H9 (cell line): ENCODE measurements around the gene KCNMA1. TPM values are rescaled to one million over a fixed set of nuclear protein-coding genes. Genes with fewer than 3 reads are reported as not detected.
A peak's percentile ranks its signal among the peaks of the same experiment; 100 is the strongest.

Source experiments
- DNase-seq: peaks from one replicate; pipeline ENCODE4 v3.0.0-alpha.2; 2017
- H2AFZ ChIP-seq: one replicate; pipeline ENCODE4 v1.6.1; 2013; ENCODE audit warnings: mild to moderate bottlenecking, low read length, control low read depth, moderate library complexity
- H2AK5ac ChIP-seq: 2 replicates; pipeline ENCODE4 v1.6.1; 2013; ENCODE audit warnings: low read length, control low read depth, mixed read lengths; ENCODE audit not compliant: insufficient read length
- H2BK120ac ChIP-seq: one replicate; pipeline ENCODE4 v1.6.1; 2013; ENCODE audit warnings: low read depth, mild to moderate bottlenecking, low read length, control low read depth, inconsistent platforms; ENCODE audit not compliant: poor library complexity, severe bottlenecking
- H2BK12ac ChIP-seq: 2 replicates; pipeline ENCODE4 v1.6.1; 2013; ENCODE audit warnings: low read length, control low read depth, mixed read lengths, low read depth; ENCODE audit not compliant: insufficient read length
- H2BK15ac ChIP-seq: 2 replicates; pipeline ENCODE4 v1.6.1; 2013; ENCODE audit warnings: low read depth, low read length, control low read depth
- H2BK20ac ChIP-seq: one replicate; pipeline ENCODE4 v1.6.1; 2013; ENCODE audit warnings: low read depth, mild to moderate bottlenecking, low read length, control low read depth, inconsistent platforms; ENCODE audit not compliant: poor library complexity, severe bottlenecking
- H2BK5ac ChIP-seq: 2 replicates; pipeline ENCODE4 v1.6.1; 2013; ENCODE audit warnings: low read length, control low read depth, mixed read lengths; ENCODE audit not compliant: insufficient read length
- H3K14ac ChIP-seq: 2 replicates; pipeline ENCODE4 v1.6.1; 2013; ENCODE audit warnings: low read length, control low read depth; ENCODE audit not compliant: insufficient read depth
- H3K18ac ChIP-seq: 2 replicates; pipeline ENCODE4 v1.6.1; 2013; ENCODE audit warnings: low read depth, mild to moderate bottlenecking, mixed read lengths, low read length, control low read depth; ENCODE audit not compliant: insufficient read length
- H3K23ac ChIP-seq: 2 replicates; pipeline ENCODE4 v1.6.1; 2013; ENCODE audit warnings: low read length, control low read depth, mixed read lengths, low read depth; ENCODE audit not compliant: insufficient read length
- H3K23me2 ChIP-seq: 2 replicates; pipeline ENCODE4 v1.6.1; 2013; ENCODE audit warnings: low read depth, mild to moderate bottlenecking, mixed read lengths, low read length, control low read depth; ENCODE audit not compliant: insufficient read length, poor library complexity, severe bottlenecking
- H3K27ac ChIP-seq: 2 replicates; pipeline ENCODE4 v1.5.1; 2013; ENCODE audit warnings: low read length, control low read depth, mixed read lengths, low read depth; ENCODE audit not compliant: insufficient read length
- H3K27me3 ChIP-seq: 2 replicates; pipeline ENCODE4 v1.6.1; 2013; ENCODE audit warnings: low read length, control low read depth, inconsistent platforms; ENCODE audit not compliant: insufficient read depth
- H3K4ac ChIP-seq: 2 replicates; pipeline ENCODE4 v1.6.1; 2013; ENCODE audit warnings: low read depth, mild to moderate bottlenecking, control low read depth, inconsistent platforms, low read length, moderate library complexity
- H3K4me1 ChIP-seq: 2 replicates; pipeline ENCODE4 v1.6.1; 2013; ENCODE audit warnings: low read length, control low read depth, inconsistent platforms; ENCODE audit not compliant: insufficient read depth
- H3K4me2 ChIP-seq: 2 replicates; pipeline ENCODE4 v1.6.1; 2013; ENCODE audit warnings: low read length, control low read depth, mixed read lengths; ENCODE audit not compliant: insufficient read length, insufficient read depth
- H3K56ac ChIP-seq: 2 replicates; pipeline ENCODE4 v1.6.1; 2013; ENCODE audit warnings: low read depth, mild to moderate bottlenecking, mixed read lengths, low read length, control low read depth; ENCODE audit not compliant: insufficient read length
- H3K79me1 ChIP-seq: 2 replicates; pipeline ENCODE4 v1.6.1; 2013; ENCODE audit warnings: low read depth, mild to moderate bottlenecking, moderate library complexity, low read length, control low read depth, inconsistent platforms; ENCODE audit not compliant: insufficient read depth, poor library complexity, severe bottlenecking
- H3K79me2 ChIP-seq: 2 replicates; pipeline ENCODE4 v1.6.1; 2013; ENCODE audit warnings: low read length, control low read depth, inconsistent platforms; ENCODE audit not compliant: insufficient read depth
- H3K9ac ChIP-seq: 2 replicates; pipeline ENCODE4 v1.6.1; 2013; ENCODE audit warnings: low read length, control low read depth, mixed read lengths; ENCODE audit not compliant: insufficient read length; ENCODE audit errors: extremely low read depth
- H3K9me3 ChIP-seq: one replicate; pipeline ENCODE4 v1.6.1; 2013; ENCODE audit warnings: low read depth, low read length, inconsistent platforms; ENCODE audit not compliant: control insufficient read depth
- H3T11ph ChIP-seq: one replicate; pipeline ENCODE4 v1.6.1; 2013; ENCODE audit warnings: mild to moderate bottlenecking, low read length, control low read depth, inconsistent platforms
- H4K20me1 ChIP-seq: one replicate; pipeline ENCODE4 v1.6.1; 2013; ENCODE audit not compliant: control insufficient read depth, insufficient read length, insufficient read depth
- H4K5ac ChIP-seq: 2 replicates; pipeline ENCODE4 v1.6.1; 2013; ENCODE audit warnings: low read depth, mild to moderate bottlenecking, mixed read lengths, low read length, control low read depth; ENCODE audit not compliant: insufficient read length
- H4K8ac ChIP-seq: replicated peaks from 2 replicates; pipeline ENCODE4 v1.6.1; 2013; ENCODE audit warnings: low read length, control low read depth, mixed read lengths, low read depth; ENCODE audit not compliant: insufficient read length
- H4K91ac ChIP-seq: 2 replicates; pipeline ENCODE4 v1.6.1; 2013; ENCODE audit warnings: low read depth, mild to moderate bottlenecking, moderate library complexity, mixed read lengths, low read length, control low read depth; ENCODE audit not compliant: insufficient read length
- H3K27ac Mint-ChIP-seq, 3 experiments: 2 replicates in 2 of 3; 3 replicates in 1 of 3; pipeline ENCODE4 v1.8.0; 2020 to 2021; ENCODE audit warnings: mixed read lengths in 3 of 3, mild to moderate bottlenecking in 1 of 3, moderate library complexity in 1 of 3
- H3K27me3 Mint-ChIP-seq: 2 replicates; pipeline ENCODE4 v1.8.0; 2021; ENCODE audit warnings: low read depth, mild to moderate bottlenecking, moderate library complexity, mixed read lengths
- H3K36me3 Mint-ChIP-seq, 3 experiments: 2 replicates in 2 of 3; 3 replicates in 1 of 3; pipeline ENCODE4 v1.8.0; 2020 to 2021; ENCODE audit warnings: low read depth in 3 of 3, mixed read lengths in 3 of 3; ENCODE audit not compliant: insufficient read depth in 1 of 3
- H3K4me1 Mint-ChIP-seq, 2 experiments: 2 replicates each; pipeline ENCODE4 v1.8.0; 2020; ENCODE audit warnings: mixed read lengths in 2 of 2
- H3K4me3 Mint-ChIP-seq, 2 experiments: 2 replicates in 1 of 2; 3 replicates in 1 of 2; pipeline ENCODE4 v1.8.0; 2020 to 2021; ENCODE audit warnings: mild to moderate bottlenecking in 2 of 2, mixed read lengths in 2 of 2, moderate library complexity in 1 of 2
- H3K9me3 Mint-ChIP-seq, 2 experiments: 2 replicates in 1 of 2; 3 replicates in 1 of 2; pipeline ENCODE4 v1.8.0; 2020; ENCODE audit warnings: mild to moderate bottlenecking in 2 of 2, mixed read lengths in 2 of 2, moderate library complexity in 1 of 2
- WGBS: extraction: QIAGEN DNeasy Blood & Tissue Kit; methylation state at CpG from one replicate; pipeline ENCODE4 v1.1.7; 2013; ENCODE audit warnings: missing lambda C conversion rate, low lambda C conversion rate, mixed read lengths; ENCODE audit not compliant: insufficient read length; ENCODE audit errors: extremely low coverage; 5-methylcytosine and 5-hydroxymethylcytosine counted together
- total RNA-seq: library from RNA; stranded (reverse); gene quantifications from 2 replicates; pipeline ENCODE4 v1.2.1, GENCODE V29; 2021
- TF ChIP-seq, protein P1 (sequence below): fragments of 200-600 bp; sonication (generic); conservative IDR thresholded peaks from 3 replicates; pipeline ENCODE4 v1.8.0; 2021; ENCODE audit warnings: antibody characterized with exemption, mild to moderate bottlenecking

Gene KCNMA1
- total RNA-seq, 1 experiment from 2014 or later, result 2.0 TPM

DNA sequence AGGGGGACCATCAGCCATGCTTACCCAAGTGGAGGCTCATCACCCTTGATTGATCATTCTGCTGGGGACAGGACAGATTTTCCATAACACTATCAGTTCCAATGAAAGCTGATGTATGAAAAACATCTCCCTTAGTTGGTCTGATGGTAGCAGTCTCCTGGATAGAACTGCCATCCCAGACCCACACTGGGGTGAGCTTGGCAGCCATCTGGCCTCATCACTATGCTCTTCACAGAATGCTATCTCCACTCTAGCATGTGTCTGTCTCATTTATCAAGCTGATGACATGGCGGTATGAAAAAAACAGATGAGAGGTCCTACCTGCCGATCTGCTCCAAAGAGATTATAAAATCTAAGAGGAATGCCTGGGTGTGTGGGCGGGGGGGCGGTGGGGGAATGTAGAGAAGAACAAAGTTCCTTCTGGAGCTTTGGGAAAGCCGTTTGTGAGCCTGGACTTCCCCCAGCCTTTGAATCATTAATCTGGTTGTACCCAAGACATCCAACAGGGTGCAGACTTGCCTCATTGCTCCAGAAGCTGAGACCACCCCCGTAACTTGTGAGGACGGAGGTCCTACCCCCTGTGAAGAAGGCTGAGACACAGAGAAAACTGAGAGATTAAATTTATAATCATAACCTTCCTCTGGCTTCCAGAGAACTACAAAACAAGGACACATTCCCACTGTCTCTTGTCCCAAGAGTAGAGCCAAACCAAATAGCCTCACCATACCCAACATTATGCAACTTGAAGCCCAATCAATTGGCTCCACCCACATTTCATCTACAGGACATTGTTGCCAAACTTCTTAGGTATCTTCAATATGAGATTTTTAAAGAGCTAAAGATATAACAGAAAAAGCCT, 340.8 kb downstream of the KCNMA1 start:
- Mint-ChIP-seq H3K36me3 (no peaks in the 10 kb centered on the region), H3K4me1 (peaks cover 8 to 18% of the 10 kb centered on the region in 2 experiments), H3K9me3 (no peaks in the 10 kb centered on the region), H3K27me3 (peaks cover 2% of the 10 kb centered on the region; the same call in 1 of the 2 replicates), H3K27ac (no peak overlapping the region; a peak in 1 of 7 replicates), H3K4me3 (no peak overlapping the region)
- Histone ChIP-seq H3K79me2 (no peaks in the 10 kb centered on the region), H3K23me2 (no peaks in the 10 kb centered on the region), H3K23ac (no peak overlapping the region), H2BK15ac (no peak overlapping the region), H2AK5ac (no peak overlapping the region), H3T11ph (no peak overlapping the region), H3K27ac (no peak overlapping the region), H2BK12ac (no peak overlapping the region), H3K56ac (no peak overlapping the region), H3K4me2 (no peak overlapping the region), H4K8ac (no peak overlapping the region), H4K91ac (no peak overlapping the region), H3K79me1 (no peaks in the 10 kb centered on the region), H4K20me1 (no peaks in the 10 kb centered on the region), H2BK120ac (no peak overlapping the region), H3K14ac (no peak overlapping the region), H3K9me3 (no peaks in the 10 kb centered on the region), H2AFZ (no peak overlapping the region), H4K5ac (no peak overlapping the region), H3K4me1 (no peaks in the 10 kb centered on the region; the same call in 1 of the 2 replicates), H2BK5ac (no peak overlapping the region), H3K9ac (no peak overlapping the region), H3K18ac (no peak overlapping the region), H3K27me3 (no peaks in the 10 kb centered on the region), H2BK20ac (no peak overlapping the region), H3K4ac (no peak overlapping the region)
- WGBS, result no CpG with 5 or more reads among the region's 7 CpGs
- no peak for DNase-seq
- TF ChIP-seq, protein P1, sequence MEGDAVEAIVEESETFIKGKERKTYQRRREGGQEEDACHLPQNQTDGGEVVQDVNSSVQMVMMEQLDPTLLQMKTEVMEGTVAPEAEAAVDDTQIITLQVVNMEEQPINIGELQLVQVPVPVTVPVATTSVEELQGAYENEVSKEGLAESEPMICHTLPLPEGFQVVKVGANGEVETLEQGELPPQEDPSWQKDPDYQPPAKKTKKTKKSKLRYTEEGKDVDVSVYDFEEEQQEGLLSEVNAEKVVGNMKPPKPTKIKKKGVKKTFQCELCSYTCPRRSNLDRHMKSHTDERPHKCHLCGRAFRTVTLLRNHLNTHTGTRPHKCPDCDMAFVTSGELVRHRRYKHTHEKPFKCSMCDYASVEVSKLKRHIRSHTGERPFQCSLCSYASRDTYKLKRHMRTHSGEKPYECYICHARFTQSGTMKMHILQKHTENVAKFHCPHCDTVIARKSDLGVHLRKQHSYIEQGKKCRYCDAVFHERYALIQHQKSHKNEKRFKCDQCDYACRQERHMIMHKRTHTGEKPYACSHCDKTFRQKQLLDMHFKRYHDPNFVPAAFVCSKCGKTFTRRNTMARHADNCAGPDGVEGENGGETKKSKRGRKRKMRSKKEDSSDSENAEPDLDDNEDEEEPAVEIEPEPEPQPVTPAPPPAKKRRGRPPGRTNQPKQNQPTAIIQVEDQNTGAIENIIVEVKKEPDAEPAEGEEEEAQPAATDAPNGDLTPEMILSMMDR, result peak; percentile 51; the same call in 2 of the 3 replicates
